Measurements from ENCODE around the gene NES. TPM values are rescaled to one million over a fixed set of nuclear protein-coding genes. Genes with fewer than 3 reads are reported as not detected.

Gene NES
- total and polyA plus RNA-seq, 2 of the 8 experiments (the other 6 are each of a cell fraction or from before 2014, with no cell fraction given), result 13.3 to 135 TPM

GRCh38 chr1:156705321-156705917 is 28.2 kb upstream of the NES start, which contains the start of gene CRABP2:
TSS of gene CRABP2 (minus strand) at chr1:156705583. CDS start at chr1:156705446, 137 bp downstream.
- H3K4ac ChIP-seq (replicated peaks; ENCODE audit: insufficient read length, low read depth, low read length), result peak within 1 kb of the TSS; percentile 80
- H4K5ac ChIP-seq (ENCODE audit: insufficient read length, low read depth, low read length), result peak within 1 kb of the TSS; percentile 95
- H4K91ac ChIP-seq (replicated peaks; ENCODE audit: insufficient read length, low read length), result peak within 1 kb of the TSS; percentile 99
- peaks cover 6 to 14% of the 10 kb centered on the region in 2 experiments for H4K20me1 ChIP-seq (replicated peaks in 1 of 2; ENCODE audit: control insufficient read depth in 1 of 2, insufficient read depth in 2 of 2, low read length in 2 of 2)
- peak within 1 kb of the TSS; percentile 85 for H4K8ac ChIP-seq (ENCODE audit: extremely low read depth, insufficient read depth, low read length)
- H2BK15ac ChIP-seq (ENCODE audit: low read length), result peak within 1 kb of the TSS; percentile 81; the same call in 1 of the 2 replicates
- H3K79me2 ChIP-seq (ENCODE audit: control insufficient read depth in 1 of 2, insufficient read depth in 2 of 2, low read length in 2 of 2), result peaks cover 7 to 24% of the 10 kb centered on the region in 2 experiments; a peak in 2 of 4 replicates
- H2BK5ac ChIP-seq (ENCODE audit: low read depth, low read length), result peak within 1 kb of the TSS; percentile 99
- 5% methylated on average over 23 of the region's 42 CpGs; no CpG with 5 or more reads in 1 of the 2 experiments for WGBS, 2 experiments (ENCODE audit: extremely low coverage in 1 of 2, insufficient coverage in 1 of 2, insufficient read length in 1 of 2, insufficient replicate concordance in 2 of 2, low coverage in 1 of 2, low lambda C conversion rate in 2 of 2, missing lambda C conversion rate in 1 of 2)
- H2BK12ac ChIP-seq (ENCODE audit: low read depth, low read length), result peak within 1 kb of the TSS; percentile 96; the same call in 1 of the 2 replicates
- H2BK120ac ChIP-seq (replicated peaks; ENCODE audit: low read depth, low read length), result peak within 1 kb of the TSS; percentile 45
- H3K23ac ChIP-seq (ENCODE audit: insufficient read length), result no peak within 1 kb of the TSS
- H3K27me3 ChIP-seq (replicated peaks in 1 of 4; ENCODE audit: control insufficient read depth in 3 of 4, extremely low read depth in 1 of 4, insufficient read depth in 3 of 4, low read length in 3 of 4), result peaks cover 0 to 19% (median 8%) of the 10 kb centered on the region in 4 experiments; a peak in 4 of 7 replicates
- peaks cover 3 to 17% (median 8%) of the 10 kb centered on the region in 4 experiments for H3K36me3 ChIP-seq (ENCODE audit: control insufficient read depth in 2 of 4, insufficient read depth in 4 of 4, low read length in 3 of 4)
- H3K14ac ChIP-seq (ENCODE audit: insufficient read length), result no peak within 1 kb of the TSS
- H3K9me3 ChIP-seq (ENCODE audit: insufficient read depth in 2 of 2, low read depth in 1 of 2, low read length in 1 of 2), result no peaks in the 10 kb centered on the region
- DNase-seq (ENCODE audit: low read depth in 1 of 2, low spot score in 2 of 2), result peak in 1 of 2 experiments; percentile 64
- H3K56ac ChIP-seq (replicated peaks; ENCODE audit: insufficient read length, low read depth, low read length), result peak within 1 kb of the TSS; percentile 83
- ChIA-PET CTCF (ENCODE audit: partially characterized antibody) (interaction anchor here (0.6 to 66.0 kb wide), 20 partner anchors 0 to 406 kb away, joined by 3 to 4284 read pairs (median 3); partner anchors contain the start of genes BCAN, CRABP2, INSRR and ISG20L2), POLR2A (ENCODE audit: partially characterized antibody) (interaction anchor here (0.6 to 16.9 kb wide), 24 partner anchors 9 to 1482 kb away, joined by 3 to 530 read pairs (median 6); partner anchors contain the start of genes ISG20L2, METTL25B, MRPL24 and NES)
- H3K79me1 ChIP-seq (ENCODE audit: low read depth, low read length), result peaks cover 4% of the 10 kb centered on the region; the same call in 1 of the 2 replicates
- FAIRE-seq, result no peak
- H2AFZ ChIP-seq (ENCODE audit: low read length), result no peak within 1 kb of the TSS
- peak within 1 kb of the TSS; percentile 46 to 60 (median 55); a peak in 6 of 7 replicates for H3K9ac ChIP-seq (replicated peaks in 1 of 4; ENCODE audit: extremely low read depth in 1 of 4, low read depth in 3 of 4, low read length in 3 of 4)
- peak within 1 kb of the TSS; percentile 77 to 94 for H3K4me2 ChIP-seq (ENCODE audit: insufficient read depth in 1 of 2, low read depth in 2 of 2, low read length in 2 of 2)
- H3K23me2 ChIP-seq (ENCODE audit: low read depth, low read length), result peaks cover 31% of the 10 kb centered on the region; the same call in 1 of the 2 replicates
- peak within 1 kb of the TSS; percentile 95 for H2BK20ac ChIP-seq (ENCODE audit: low read length)
- 0 out of 2 replicates have a peak within 1 kb of the TSS, but pooled peaks have one; percentile 45 for H2AK5ac ChIP-seq (ENCODE audit: low read depth, low read length)
- peak within 1 kb of the TSS; percentile 79 for H3K27ac ChIP-seq (ENCODE audit: low read depth, low read length)
- peak within 1 kb of the TSS; percentile 50 to 80 (median 70) for H3K4me3 ChIP-seq (ENCODE audit: extremely low read depth in 1 of 4, insufficient read depth in 2 of 4, low read depth in 3 of 4, low read length in 4 of 4)
- H3K4me1 ChIP-seq (replicated peaks in 1 of 4; ENCODE audit: control insufficient read depth in 3 of 4, insufficient read depth in 4 of 4, low read length in 3 of 4), result peaks cover 27 to 53% (median 41%) of the 10 kb centered on the region in 4 experiments
- H3K18ac ChIP-seq (ENCODE audit: extremely low read depth, low read length), result peak within 1 kb of the TSS; percentile 97
- TF ChIP-seq CTBP2 (IDR thresholded peaks at IDR 0.05; ENCODE audit: borderline replicate concordance, insufficient read depth, insufficient read length, low read length) (no peak), RFX5 (IDR thresholded peaks at IDR 0.05; ENCODE audit: borderline replicate concordance, low read depth, low read length) (no peak), RAD21 (IDR thresholded peaks at IDR 0.05 in 1 of 2, conservative IDR thresholded peaks at IDR 0.05 in 1 of 2; ENCODE audit: low read depth in 2 of 2, low read length in 2 of 2) (no peak), BACH1 (IDR thresholded peaks at IDR 0.05; ENCODE audit: low read length) (peak; percentile 31; the same call in 1 of the 2 replicates), POLR2AphosphoS5 (IDR thresholded peaks at IDR 0.05; ENCODE audit: low read depth, low read length) (peak; percentile 16; the same call in 1 of the 2 replicates), KDM4A (IDR thresholded peaks at IDR 0.05; ENCODE audit: low read depth, low read length, severe bottlenecking) (peak; percentile 51), POLR2A (IDR thresholded peaks at IDR 0.05; ENCODE audit: control extremely low read depth in 1 of 2, low read depth in 2 of 2, low read length in 2 of 2) (peak; percentile 19 to 53; a peak in 2 of 3 replicates), ASH2L (IDR thresholded peaks at IDR 0.05; ENCODE audit: low read length) (no peak), EGR1 (IDR thresholded peaks at IDR 0.05; ENCODE audit: borderline replicate concordance, low read depth, low read length) (no peak)
- TF ChIP-seq, protein P1, sequence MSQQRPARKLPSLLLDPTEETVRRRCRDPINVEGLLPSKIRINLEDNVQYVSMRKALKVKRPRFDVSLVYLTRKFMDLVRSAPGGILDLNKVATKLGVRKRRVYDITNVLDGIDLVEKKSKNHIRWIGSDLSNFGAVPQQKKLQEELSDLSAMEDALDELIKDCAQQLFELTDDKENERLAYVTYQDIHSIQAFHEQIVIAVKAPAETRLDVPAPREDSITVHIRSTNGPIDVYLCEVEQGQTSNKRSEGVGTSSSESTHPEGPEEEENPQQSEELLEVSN (IDR thresholded peaks at IDR 0.05), result peak; percentile 6; the same call in 1 of the 2 replicates
